Bronchial epithelial cell (primary cell): Measurements from ENCODE around the gene MTA1. TPM values are rescaled to one million over a fixed set of nuclear protein-coding genes. Genes with fewer than 3 reads are reported as not detected.

ENCODE experiments used
- DNase-seq: peaks from one replicate; pipeline ENCODE4 v3.0.0-alpha.2; 2010; ENCODE audit warnings: low read depth
- FAIRE-seq: peaks from 2 replicates; lab custom pipeline; 2011; peaks lifted over from hg19 to GRCh38; lab: Jason Lieb, UNC
- H3K27me3 ChIP-seq: 2 replicates; pipeline ENCODE4 v1.5.1; 2011; ENCODE audit warnings: low read length; ENCODE audit not compliant: control insufficient read depth, insufficient read depth
- H3K36me3 ChIP-seq: 2 replicates; pipeline ENCODE4 v1.5.1; 2011; ENCODE audit warnings: low read length; ENCODE audit not compliant: control insufficient read depth, insufficient read depth
- H3K4me3 ChIP-seq: 2 replicates; pipeline ENCODE4 v1.5.1; 2011; ENCODE audit warnings: mild to moderate bottlenecking, low read depth, low read length, control low read depth
- CTCF ChIP-seq: IDR thresholded peaks from 2 replicates; pipeline ENCODE4 v1.5.1; 2011; ENCODE audit warnings: mild to moderate bottlenecking, moderate library complexity, low read length, control low read depth, inconsistent platforms; ENCODE audit not compliant: insufficient read depth, severe bottlenecking
- total RNA-seq: library from RNA; depleted of rRNA; stranded (reverse); fragments of >200 nt; gene quantifications from 2 replicates; pipeline ENCODE4 v1.2.1, GENCODE V29; 2014

The MTA1 gene
- total RNA-seq, 1 donor from 2014 or later, result 25.5 TPM

GRCh38 chr14:105490572-105491365, 71.1 kb downstream of the MTA1 start, which contains the start of gene TEDC1:
TEDC1 (plus strand) TSS chr14:105491246; CDS start chr14:105491376, 130 bp downstream.
- TF ChIP-seq CTCF, result peak; percentile 80
- Histone ChIP-seq H3K4me3 (peak within 1 kb of the TSS; percentile 67), H3K36me3 (peaks cover 2% of the 10 kb centered on the region), H3K27me3 (no peaks in the 10 kb centered on the region)
- peak; percentile 99 for DNase-seq
- FAIRE-seq, result peak; percentile 97

GRCh38 chr14:105491366-105491973, 71.8 kb downstream of the MTA1 start:
- TF ChIP-seq CTCF, result no peak
- peak; percentile 48 for DNase-seq
- FAIRE-seq, result no peak
- Histone ChIP-seq H3K4me3 (peak overlapping the region; percentile 55), H3K27me3 (no peaks in the 10 kb centered on the region), H3K36me3 (peaks cover 2% of the 10 kb centered on the region)

GRCh38 chr14:105492031-105492970, 72.7 kb downstream of the MTA1 start:
- FAIRE-seq, result no peak
- H3K4me3 ChIP-seq, result no peak overlapping the region
- TF ChIP-seq CTCF, result no peak
- no peak for DNase-seq
- H3K27me3 ChIP-seq, result no peaks in the 10 kb centered on the region
- H3K36me3 ChIP-seq, result peaks cover 2% of the 10 kb centered on the region

- DNase-seq (no peak), FAIRE-seq (no peak)
- Histone ChIP-seq H3K4me3 (no peak overlapping the region), H3K27me3 (no peaks in the 10 kb centered on the region), H3K36me3 (peaks cover 5% of the 10 kb centered on the region)
- no peak for TF ChIP-seq CTCF
Observed at GRCh38 chr14:105492971-105493871, 73.6 kb downstream of the MTA1 start.
